Keratinocyte (primary cell): ENCODE results near the gene OR56B1.

Experiments used
- CTCF ChIP-seq, 3 experiments: IDR thresholded peaks in 1 of 3; conservative IDR thresholded peaks in 1 of 3; optimal IDR thresholded peaks in 1 of 3; 2 replicates in 2 of 3; 3 replicates in 1 of 3; pipeline versions ENCODE3 to v1.5.1; 2011; ENCODE audit warnings: low read length in 3 of 3, mild to moderate bottlenecking in 3 of 3, moderate library complexity in 2 of 3, control low read depth in 1 of 3, inconsistent platforms in 1 of 3; ENCODE audit not compliant: insufficient read depth in 2 of 3; ENCODE audit errors: extremely low read depth in 1 of 3
- EZH2 ChIP-seq: IDR thresholded peaks from one replicate; pipeline ENCODE4 v1.6.1; 2012; ENCODE audit warnings: inconsistent platforms, mild to moderate bottlenecking, low read length, moderate library complexity

DNA sequence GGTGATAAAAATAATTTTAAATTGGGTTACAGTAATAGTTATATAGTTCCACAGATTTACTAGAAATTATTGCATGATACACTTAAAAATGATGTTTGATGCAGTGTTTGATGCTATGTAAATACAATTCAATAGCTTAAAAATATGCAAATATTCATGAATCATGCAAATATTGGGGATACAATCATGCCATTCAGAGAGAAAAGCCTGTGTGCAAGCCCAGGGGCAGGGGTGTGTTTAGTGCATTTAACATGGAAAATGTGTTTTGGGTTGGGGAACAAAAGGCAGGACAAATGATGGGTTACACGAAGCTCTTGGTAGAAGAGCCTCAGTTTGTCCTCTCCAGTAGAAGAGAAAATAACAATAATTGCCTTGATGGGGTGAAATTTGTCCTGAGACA, 40.7 kb upstream of the OR56B1 start:
- no peak for TF ChIP-seq CTCF (optimal IDR thresholded peaks at IDR 0.05 in 1 of 3, IDR thresholded peaks at IDR 0.05 in 1 of 3, conservative IDR thresholded peaks at IDR 0.05 in 1 of 3; ENCODE audit: extremely low read depth in 1 of 3, insufficient read depth in 2 of 3, low read length in 3 of 3)
- no peak for TF ChIP-seq EZH2
